Mesothelial cell of epicardium (in vitro differentiated cells): Measurements from ENCODE around the gene RSRC1. TPM values are rescaled to one million over a fixed set of nuclear protein-coding genes. Genes with fewer than 3 reads are reported as not detected.

Experiments
- DNase-seq, 2 experiments: peaks; one replicate each; pipeline ENCODE4 v3.0.0; 2021; ENCODE audit warnings: low spot score in 2 of 2; ENCODE audit not compliant: unreplicated experiment in 2 of 2
- H3K27ac Mint-ChIP-seq: 2 replicates; pipeline ENCODE4 v1.8.0; 2021; ENCODE audit warnings: mixed read lengths
- H3K27me3 Mint-ChIP-seq: 2 replicates; pipeline ENCODE4 v1.8.0; 2021; ENCODE audit warnings: low read depth, mixed read lengths
- H3K36me3 Mint-ChIP-seq: 2 replicates; pipeline ENCODE4 v1.8.0; 2021; ENCODE audit warnings: mixed read lengths
- H3K4me1 Mint-ChIP-seq: 2 replicates; pipeline ENCODE4 v1.8.0; 2021; ENCODE audit warnings: mixed read lengths
- H3K4me3 Mint-ChIP-seq: 2 replicates; pipeline ENCODE4 v1.8.0; 2021; ENCODE audit warnings: mild to moderate bottlenecking, moderate library complexity, mixed read lengths
- H3K9me3 Mint-ChIP-seq: 2 replicates; pipeline ENCODE4 v1.8.0; 2021; ENCODE audit warnings: mixed read lengths
- CTCF ChIP-seq: fragments of 200-600 bp; sonication (generic); IDR thresholded peaks from one replicate; pipeline ENCODE4 v1.5.0; 2021; ENCODE audit warnings: antibody characterized with exemption; ENCODE audit not compliant: unreplicated experiment
- total RNA-seq: library from RNA; stranded (reverse); gene quantifications from 3 replicates; pipeline ENCODE4 v1.2.1, GENCODE V29; 2021

The RSRC1 gene
- total RNA-seq, 1 donor from 2014 or later, result 34.9 TPM

- no peaks in the 10 kb centered on the region for H3K4me1 Mint-ChIP-seq
- H3K4me3 Mint-ChIP-seq, result no peak overlapping the region
- H3K27me3 Mint-ChIP-seq, result no peaks in the 10 kb centered on the region
- TF ChIP-seq CTCF, result no peak
- H3K27ac Mint-ChIP-seq, result no peak overlapping the region
- no peaks in the 10 kb centered on the region for H3K9me3 Mint-ChIP-seq
- DNase-seq, result no peak
- no peaks in the 10 kb centered on the region for H3K36me3 Mint-ChIP-seq
Measured at GRCh38 chr3:158295771-158296170, 185.9 kb downstream of the RSRC1 start.

- Mint-ChIP-seq H3K27ac (no peak overlapping the region), H3K9me3 (no peaks in the 10 kb centered on the region), H3K4me3 (no peak overlapping the region), H3K4me1 (no peaks in the 10 kb centered on the region), H3K27me3 (no peaks in the 10 kb centered on the region), H3K36me3 (no peaks in the 10 kb centered on the region)
- no peak for DNase-seq
- no peak for TF ChIP-seq CTCF
Measured at GRCh38 chr3:158297940-158298339, 188.1 kb downstream of the RSRC1 start.

- no peaks in the 10 kb centered on the region for H3K4me1 Mint-ChIP-seq
- TF ChIP-seq CTCF, result no peak
- no peaks in the 10 kb centered on the region for H3K9me3 Mint-ChIP-seq
- no peak overlapping the region for H3K4me3 Mint-ChIP-seq
- H3K27ac Mint-ChIP-seq, result no peak overlapping the region
- DNase-seq, result no peak
- no peaks in the 10 kb centered on the region for H3K36me3 Mint-ChIP-seq
- H3K27me3 Mint-ChIP-seq, result no peaks in the 10 kb centered on the region
Measured at GRCh38 chr3:158308236-158308928, 198.5 kb downstream of the RSRC1 start.

- Mint-ChIP-seq H3K27ac (no peak overlapping the region), H3K4me1 (no peaks in the 10 kb centered on the region), H3K4me3 (no peak overlapping the region), H3K27me3 (no peaks in the 10 kb centered on the region), H3K9me3 (no peaks in the 10 kb centered on the region), H3K36me3 (no peaks in the 10 kb centered on the region)
- DNase-seq, result no peak
- TF ChIP-seq CTCF, result no peak
Measured at GRCh38 chr3:158312560-158313141, 202.8 kb downstream of the RSRC1 start.

- no peak overlapping the region for H3K27ac Mint-ChIP-seq
Measured at GRCh38 chr3:158313338-158313927, 203.5 kb downstream of the RSRC1 start.

More at GRCh38 chr3:158313338-158313927, 203.5 kb downstream of the RSRC1 start:
- TF ChIP-seq CTCF, result peak; percentile 20
- Mint-ChIP-seq H3K4me3 (no peak overlapping the region), H3K27me3 (no peaks in the 10 kb centered on the region), H3K4me1 (no peaks in the 10 kb centered on the region), H3K36me3 (no peaks in the 10 kb centered on the region), H3K9me3 (no peaks in the 10 kb centered on the region)
- DNase-seq, result no peak
